HEK293 (cell line): ENCODE results near the gene ZNF862.
A peak's percentile ranks its signal among the peaks of the same experiment; 100 is the strongest.

Source experiments
- AEBP2 ChIP-seq: fragments of 450-650 bp; formaldehyde crosslinking; IDR thresholded peaks from 2 replicates; pipeline ENCODE4 v1.5.1; 2016; ENCODE audit warnings: missing biosample characterization, missing genetic modification characterization, borderline replicate concordance
- FEZF1 ChIP-seq: fragments of 450-650 bp; formaldehyde crosslinking; IDR thresholded peaks from 2 replicates; pipeline ENCODE4 v1.5.1; 2016; ENCODE audit warnings: missing biosample characterization, missing genetic modification characterization
- GFI1B ChIP-seq: fragments of 450-650 bp; formaldehyde crosslinking; IDR thresholded peaks from 2 replicates; pipeline ENCODE4 v1.5.1; 2016; ENCODE audit warnings: missing biosample characterization, missing genetic modification characterization
- GLI4 ChIP-seq: fragments of 450-650 bp; formaldehyde crosslinking; IDR thresholded peaks from 2 replicates; pipeline ENCODE4 v1.5.1; 2016; ENCODE audit warnings: missing biosample characterization, missing genetic modification characterization
- HOXD13 ChIP-seq: sonication (generic); formaldehyde crosslinking; IDR thresholded peaks from 2 replicates; pipeline ENCODE4 v1.8.0; 2022; ENCODE audit warnings: missing genetic modification reagents, borderline replicate concordance
- SP2 ChIP-seq: fragments of 450-650 bp; formaldehyde crosslinking; IDR thresholded peaks from 2 replicates; pipeline ENCODE4 v1.5.1; 2016; ENCODE audit warnings: missing biosample characterization, missing genetic modification characterization
- SP3 ChIP-seq: fragments of 450-650 bp; formaldehyde crosslinking; IDR thresholded peaks from 2 replicates; pipeline ENCODE4 v1.5.1; 2016; ENCODE audit warnings: missing biosample characterization, missing genetic modification characterization
- ZBTB11 ChIP-seq: fragments of 450-650 bp; formaldehyde crosslinking; conservative IDR thresholded peaks from 2 replicates; pipeline ENCODE4 v1.5.1; 2016; ENCODE audit warnings: low read depth, missing biosample characterization, missing genetic modification characterization
- ZBTB20 ChIP-seq: fragments of 450-650 bp; formaldehyde crosslinking; IDR thresholded peaks from 2 replicates; pipeline ENCODE4 v1.5.1; 2016; ENCODE audit warnings: missing biosample characterization, missing genetic modification characterization
- ZFP41 ChIP-seq: fragments of 450-650 bp; formaldehyde crosslinking; IDR thresholded peaks from 2 replicates; pipeline ENCODE4 v1.5.1; 2016; ENCODE audit warnings: missing biosample characterization, missing genetic modification characterization, borderline replicate concordance
- ZNF121 ChIP-seq: fragments of 450-650 bp; formaldehyde crosslinking; IDR thresholded peaks from 2 replicates; pipeline ENCODE4 v1.5.1; 2016; ENCODE audit warnings: missing biosample characterization, missing genetic modification characterization
- ZNF133 ChIP-seq: fragments of 450-650 bp; formaldehyde crosslinking; IDR thresholded peaks from 2 replicates; pipeline ENCODE4 v1.5.1; 2016; ENCODE audit warnings: missing biosample characterization, missing genetic modification characterization
- ZNF19 ChIP-seq: fragments of 450-650 bp; formaldehyde crosslinking; IDR thresholded peaks from 2 replicates; pipeline ENCODE4; 2016; ENCODE audit warnings: missing biosample characterization, missing genetic modification characterization, low read depth
- ZNF2 ChIP-seq: fragments of 450-650 bp; formaldehyde crosslinking; IDR thresholded peaks from 2 replicates; pipeline ENCODE4 v1.5.1; 2016; ENCODE audit warnings: missing biosample characterization, missing genetic modification characterization
- ZNF211 ChIP-seq: fragments of 450-650 bp; formaldehyde crosslinking; IDR thresholded peaks from 2 replicates; pipeline ENCODE4 v1.5.1; 2016; ENCODE audit warnings: low read depth, missing biosample characterization, missing genetic modification characterization
- ZNF239 ChIP-seq: fragments of 450-650 bp; formaldehyde crosslinking; IDR thresholded peaks from 2 replicates; pipeline ENCODE4 v1.5.1; 2016; ENCODE audit warnings: missing biosample characterization, missing genetic modification characterization
- ZNF274 ChIP-seq, 2 experiments: fragments of 200-500 bp in 1 of 2; fragments of 450-650 bp in 1 of 2; sonication (Bioruptor generic) in 1 of 2; formaldehyde crosslinking in 1 of 2; IDR thresholded peaks; 2 replicates each; pipeline versions ENCODE4 v1.5.1 to v1.6.1; 2014 to 2016; ENCODE audit warnings: borderline replicate concordance in 1 of 2, inconsistent platforms in 1 of 2, low read length in 1 of 2, missing biosample characterization in 1 of 2, missing genetic modification characterization in 1 of 2
- ZNF280D ChIP-seq: fragments of 450-650 bp; formaldehyde crosslinking; IDR thresholded peaks from 2 replicates; pipeline ENCODE4 v1.5.1; 2016; ENCODE audit warnings: missing biosample characterization, missing genetic modification characterization
- ZNF311 ChIP-seq: fragments of 450-650 bp; formaldehyde crosslinking; IDR thresholded peaks from 2 replicates; pipeline ENCODE4 v1.5.1; 2017; ENCODE audit warnings: missing biosample characterization, missing genetic modification characterization, borderline replicate concordance
- ZNF335 ChIP-seq: fragments of 450-650 bp; formaldehyde crosslinking; conservative IDR thresholded peaks from 2 replicates; pipeline ENCODE4 v1.5.1; 2016; ENCODE audit warnings: missing biosample characterization, missing genetic modification characterization
- ZNF48 ChIP-seq: fragments of 450-650 bp; formaldehyde crosslinking; IDR thresholded peaks from 2 replicates; pipeline ENCODE4 v1.5.1; 2016; ENCODE audit warnings: missing biosample characterization, missing genetic modification characterization
- ZNF501 ChIP-seq: fragments of 450-650 bp; formaldehyde crosslinking; IDR thresholded peaks from 2 replicates; pipeline ENCODE4 v1.5.1; 2016; ENCODE audit warnings: missing biosample characterization, missing genetic modification characterization
- ZNF529 ChIP-seq: fragments of 450-650 bp; formaldehyde crosslinking; IDR thresholded peaks from 2 replicates; pipeline ENCODE4 v1.5.1; 2017; ENCODE audit warnings: missing genetic modification characterization, missing biosample characterization; ENCODE audit not compliant: insufficient replicate concordance
- ZNF549 ChIP-seq: fragments of 450-650 bp; IDR thresholded peaks from 2 replicates; pipeline ENCODE4 v1.5.1; 2018; ENCODE audit warnings: missing biosample characterization, missing genetic modification characterization, mild to moderate bottlenecking, inconsistent platforms, moderate library complexity
- ZNF629 ChIP-seq: fragments of 450-650 bp; formaldehyde crosslinking; IDR thresholded peaks from 2 replicates; pipeline ENCODE4 v1.5.1; 2017; ENCODE audit warnings: missing biosample characterization, missing genetic modification characterization
- ZNF670 ChIP-seq: fragments of 450-650 bp; formaldehyde crosslinking; IDR thresholded peaks from 2 replicates; pipeline ENCODE4 v1.5.1; 2016; ENCODE audit warnings: missing biosample characterization, missing genetic modification characterization, low read depth
- ZNF692 ChIP-seq: fragments of 450-650 bp; formaldehyde crosslinking; IDR thresholded peaks from 2 replicates; pipeline ENCODE4 v1.5.1; 2016; ENCODE audit warnings: missing biosample characterization, missing genetic modification characterization
- ZNF701 ChIP-seq: fragments of 450-650 bp; formaldehyde crosslinking; IDR thresholded peaks from 2 replicates; pipeline ENCODE4 v1.5.1; 2016; ENCODE audit warnings: missing biosample characterization, missing genetic modification characterization
- ZNF707 ChIP-seq: fragments of 450-650 bp; formaldehyde crosslinking; IDR thresholded peaks from 2 replicates; pipeline ENCODE4 v1.5.1; 2016; ENCODE audit warnings: missing biosample characterization, missing genetic modification characterization
- ZNF76 ChIP-seq: fragments of 450-650 bp; formaldehyde crosslinking; IDR thresholded peaks from 2 replicates; pipeline ENCODE4; 2016; ENCODE audit warnings: low read depth, missing biosample characterization, missing genetic modification characterization, borderline replicate concordance
- ZNF785 ChIP-seq: fragments of 450-650 bp; formaldehyde crosslinking; IDR thresholded peaks from 2 replicates; pipeline ENCODE4 v1.5.1; 2016; ENCODE audit warnings: missing biosample characterization, missing genetic modification characterization

Gene ZNF862

GRCh38 chr7:149873074-149873969, 35.1 kb downstream of the ZNF862 start, which contains the start of gene ATP6V0E2 (continued):
- TF ChIP-seq ZBTB11 (tag by site-specific recombination) (peak; percentile 71; the same call in 1 of the 2 replicates), ZNF529 (tag by site-specific recombination) (no peak), FEZF1 (tag by site-specific recombination) (no peak), GFI1B (tag by site-specific recombination) (no peak), ZNF2 (tag by site-specific recombination) (no peak), ZBTB20 (peak; percentile 77), AEBP2 (tag by site-specific recombination) (no peak), ZNF701 (tag by site-specific recombination) (no peak), ZNF274 (IDR thresholded peaks at IDR 0.05; ENCODE audit: low read length) (no peak), ZNF274 (tag by site-specific recombination; IDR thresholded peaks at IDR 0.05; ENCODE audit: borderline replicate concordance) (no peak), ZNF549 (tag by site-specific recombination) (no peak), GLI4 (tag by site-specific recombination) (peak; percentile 92), ZNF785 (tag by site-specific recombination) (no peak), SP3 (tag by site-specific recombination) (peak; percentile 35), ZNF121 (tag by site-specific recombination) (peak; percentile 34; the same call in 1 of the 2 replicates), ZNF501 (peak; percentile 68; the same call in 1 of the 2 replicates), ZNF670 (no peak), ZNF48 (no peak), ZNF239 (no peak), ZNF629 (tag by site-specific recombination) (no peak), ZNF335 (peak; percentile 92), ZNF311 (tag by site-specific recombination) (no peak), ZNF211 (tag by site-specific recombination) (no peak), ZNF133 (tag by site-specific recombination) (no peak), ZNF76 (tag by site-specific recombination) (peak; percentile 71; the same call in 1 of the 2 replicates), SP2 (tag by site-specific recombination) (peak; percentile 82), ZNF19 (tag by site-specific recombination) (no peak), ZNF707 (tag by site-specific recombination) (no peak), ZNF692 (tag by site-specific recombination) (peak; percentile 45; the same call in 1 of the 2 replicates), HOXD13 (CRISPR knock-in tag) (no peak), ZNF280D (no peak), ZFP41 (tag by site-specific recombination) (no peak)
